HG02678 (cell line): ENCODE data around the gene SDF2.
"Not testable (repeated sequence)": the region's sequence is repeated elsewhere in the genome, so short reads cannot be mapped to it uniquely, and the experiment has no call there.

ENCODE experiments used
- ATAC-seq: cut with Tn5 transposase; IDR thresholded peaks from one replicate; pipeline ENCODE4 v1.9.1; 2021; ENCODE audit warnings: mild to moderate bottlenecking, moderate library complexity; ENCODE audit not compliant: unreplicated experiment

SDF2 gene

DNA sequence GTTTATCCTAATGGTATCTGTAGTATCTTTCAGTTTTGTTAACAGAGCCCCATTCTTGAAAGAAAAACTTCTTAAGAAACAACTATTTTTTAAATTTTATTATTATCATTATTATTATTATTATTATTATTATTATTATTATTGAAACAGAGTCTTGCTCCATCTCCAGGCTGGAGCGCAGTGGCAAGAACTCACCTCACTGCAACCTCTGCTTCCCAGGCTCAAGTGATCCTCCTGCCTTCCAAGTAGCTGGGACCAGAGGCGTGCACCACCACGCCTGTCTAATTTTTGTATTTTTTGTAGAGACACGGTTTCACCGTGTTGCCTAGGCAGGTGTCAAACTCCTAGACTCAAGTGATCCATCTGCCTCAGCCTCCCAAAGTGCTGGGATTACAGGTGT is 23.7 kb upstream of the SDF2 start:
- ATAC-seq, result no peak

DNA sequence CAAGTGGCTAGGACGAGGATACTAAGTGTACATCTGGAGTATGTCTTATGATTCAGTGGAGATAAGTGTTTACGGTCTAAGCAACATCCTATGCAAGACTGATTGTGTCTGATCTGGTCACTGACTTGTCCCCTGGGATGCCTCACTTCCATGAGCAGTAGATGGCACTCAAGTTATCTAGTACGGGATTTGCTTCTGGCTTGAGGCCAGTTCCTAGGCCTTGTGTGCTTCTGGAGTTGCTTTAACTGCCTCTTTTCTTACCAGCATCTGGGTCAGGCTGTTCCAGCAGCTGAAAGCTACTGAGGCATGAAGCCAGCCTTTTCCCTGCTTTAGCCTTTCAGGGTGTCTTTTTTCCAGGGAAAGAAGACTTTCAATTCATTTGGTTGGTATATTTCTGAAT is 23.3 kb upstream of the SDF2 start:
- ATAC-seq, result no peak

DNA sequence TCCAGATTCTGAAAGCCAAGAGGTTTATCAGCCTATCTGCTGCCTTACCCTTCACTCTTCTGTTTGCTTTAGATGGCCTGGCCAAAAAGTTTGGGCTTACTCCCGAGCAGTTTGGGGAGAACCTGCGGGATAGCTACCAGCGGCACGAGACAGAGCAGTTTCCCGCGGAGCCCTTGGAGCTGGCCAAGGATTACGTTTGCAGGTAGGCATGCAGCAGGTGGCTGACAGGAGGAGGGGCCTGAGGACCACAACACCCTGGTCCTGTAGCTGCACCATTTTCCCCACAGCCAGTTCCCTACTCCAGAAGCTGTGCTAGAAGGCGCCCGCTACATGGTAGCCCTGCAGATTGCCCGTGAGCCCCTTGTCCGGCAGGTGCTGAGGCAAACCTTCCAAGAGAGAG is 20.9 kb upstream of the SDF2 start:
- ATAC-seq, result no peak

DNA sequence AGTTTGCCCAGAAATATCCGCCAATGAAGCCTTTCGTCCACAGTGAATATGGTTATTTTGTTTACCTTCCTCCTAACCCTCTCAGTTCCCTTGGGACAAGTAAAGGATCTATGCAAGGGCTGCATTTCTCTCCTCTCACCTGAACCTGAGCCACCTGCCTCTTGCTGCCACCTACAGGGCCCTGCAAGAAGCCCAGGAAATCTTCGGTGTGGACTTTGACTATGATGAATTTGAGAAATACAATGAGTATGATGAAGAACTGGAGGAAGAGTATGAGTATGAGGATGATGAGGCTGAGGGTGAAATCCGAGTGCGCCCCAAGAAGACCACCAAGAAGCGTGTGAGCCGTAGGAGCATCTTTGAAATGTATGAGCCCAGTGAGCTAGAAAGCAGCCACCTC is 14.3 kb upstream of the SDF2 start:
- ATAC-seq, result no peak

DNA sequence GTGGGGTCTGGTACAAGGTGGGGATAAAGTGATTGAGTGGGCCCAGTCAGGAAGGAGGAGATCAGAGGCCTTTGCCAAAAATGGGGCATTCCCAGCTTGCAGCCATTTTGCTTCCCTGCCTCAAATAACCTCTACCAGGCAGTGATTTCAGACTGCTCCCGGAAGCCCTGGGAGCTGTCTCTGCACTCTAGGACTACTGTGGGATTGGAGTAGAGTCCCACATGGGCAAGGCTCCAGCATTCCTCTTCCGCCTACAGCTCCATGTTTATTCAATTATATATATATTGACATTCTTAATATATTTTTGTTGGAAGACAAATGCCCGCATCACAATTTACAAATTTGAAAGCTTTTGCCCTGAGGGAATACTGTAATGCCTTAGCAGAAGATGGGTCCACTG is 13.8 kb upstream of the SDF2 start:
- ATAC-seq, result no peak

DNA sequence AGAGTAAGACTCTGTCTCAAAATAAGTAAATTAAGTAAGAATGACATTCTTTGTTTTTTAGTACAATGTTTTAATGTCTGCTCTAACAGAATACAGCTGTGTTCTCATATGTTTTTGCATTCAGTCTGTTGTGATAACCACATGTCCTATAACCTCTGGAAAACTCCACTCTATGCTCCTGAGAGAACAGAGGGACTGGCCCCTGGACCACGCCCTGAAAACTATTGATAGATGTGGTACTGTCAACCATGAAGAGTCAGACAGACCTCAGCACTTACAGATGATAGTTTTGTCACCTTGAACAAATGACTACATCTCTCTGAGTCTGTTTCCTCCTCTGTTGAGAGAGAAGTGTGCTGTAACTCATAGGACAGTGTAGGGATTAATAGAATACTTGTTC is 8.2 kb upstream of the SDF2 start:
- ATAC-seq, result no peak

DNA sequence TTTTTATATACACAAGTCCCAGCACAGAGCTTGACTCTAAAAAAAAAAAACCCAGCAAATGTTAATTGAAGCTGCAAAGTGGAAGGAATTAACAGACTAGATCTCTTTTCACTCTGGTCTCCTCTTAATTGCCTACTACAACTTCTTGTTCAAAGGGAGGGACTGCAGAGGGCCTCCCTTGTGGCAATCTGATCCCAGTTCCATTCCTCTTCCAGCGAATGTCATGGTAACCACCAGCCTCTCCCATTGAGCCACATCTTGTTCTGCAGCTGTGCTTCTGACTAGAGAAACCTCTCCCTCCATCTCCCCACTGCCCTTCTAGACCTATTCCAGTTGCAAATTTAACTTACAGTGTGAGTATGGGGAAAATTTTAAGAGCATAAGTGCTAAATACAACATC is 6.2 kb upstream of the SDF2 start:
- ATAC-seq, result no peak

DNA sequence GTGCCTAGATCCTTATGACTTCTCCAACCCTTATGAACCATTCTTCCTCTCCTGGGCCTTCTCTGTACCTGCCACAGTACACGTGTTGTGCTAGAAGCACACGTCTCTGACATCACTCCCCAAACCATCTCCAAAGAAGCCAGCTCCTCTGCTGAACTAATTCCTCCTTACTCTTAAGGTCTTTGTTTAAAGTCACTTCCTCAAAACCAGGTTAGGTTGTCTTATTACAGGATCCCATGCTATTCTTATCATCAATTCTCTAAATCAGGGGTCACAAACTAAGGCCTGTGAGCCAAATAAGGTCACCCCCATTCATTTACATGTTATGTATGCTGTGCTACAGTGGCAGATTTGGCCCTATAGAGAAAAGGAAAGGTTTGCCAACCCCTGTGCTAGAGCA is 4.3 kb upstream of the SDF2 start:
- no peak for ATAC-seq

DNA sequence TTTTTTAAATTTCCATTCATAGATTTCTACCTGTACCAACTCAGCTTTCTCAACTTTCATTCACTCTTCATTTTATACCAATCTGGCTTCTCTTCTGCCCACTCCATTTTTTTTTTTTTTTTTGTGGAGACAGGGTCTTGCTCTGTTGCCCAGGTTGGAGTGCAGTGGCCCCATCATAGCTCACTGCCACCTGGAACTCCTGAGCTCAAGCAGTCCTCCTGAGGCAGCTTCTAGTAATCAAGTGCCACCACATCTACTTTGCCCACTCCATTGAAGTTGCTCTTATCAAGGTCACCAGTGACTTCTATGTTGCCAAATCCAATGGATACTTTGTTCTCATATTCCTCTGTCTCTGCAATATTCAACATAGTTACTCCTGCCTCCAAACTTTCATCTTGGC is 2.0 kb upstream of the SDF2 start:
- no peak for ATAC-seq

DNA sequence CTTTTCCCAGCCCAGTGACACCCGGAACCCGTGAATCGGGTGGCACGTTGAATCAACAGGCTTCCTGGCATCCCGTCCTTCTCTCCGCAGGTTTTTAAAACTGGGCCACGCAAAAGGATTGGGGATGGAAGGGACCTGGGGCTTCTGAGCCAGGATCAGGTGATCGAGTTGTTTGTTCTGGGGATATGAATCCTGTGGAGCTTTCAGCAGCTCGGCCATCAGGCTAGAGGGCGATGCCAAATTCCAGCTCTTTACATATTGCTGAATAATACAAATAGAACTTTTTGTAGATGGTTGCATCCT is 772 bp upstream of the SDF2 start:
- no peak for ATAC-seq

DNA sequence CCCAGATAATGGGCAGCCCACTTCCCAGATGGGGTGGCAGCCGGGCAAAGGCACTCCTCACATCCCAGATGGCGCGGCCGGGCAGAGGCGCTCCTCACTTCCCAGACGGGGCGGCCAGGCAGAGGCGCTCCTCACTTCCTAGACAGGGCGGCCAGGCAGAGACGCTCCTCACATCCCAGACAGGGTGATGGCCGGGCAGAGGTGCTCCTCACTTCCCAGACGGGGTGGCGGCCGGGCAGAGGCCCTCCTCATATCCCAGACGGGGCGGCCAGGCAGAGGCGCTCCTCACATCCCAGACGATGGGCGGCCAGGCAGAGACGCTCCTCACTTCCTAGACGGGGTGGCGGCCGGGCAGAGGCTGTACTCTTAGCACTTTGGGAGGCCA is 2.2 kb downstream of the SDF2 start:
- not testable (repeated sequence) for ATAC-seq

DNA sequence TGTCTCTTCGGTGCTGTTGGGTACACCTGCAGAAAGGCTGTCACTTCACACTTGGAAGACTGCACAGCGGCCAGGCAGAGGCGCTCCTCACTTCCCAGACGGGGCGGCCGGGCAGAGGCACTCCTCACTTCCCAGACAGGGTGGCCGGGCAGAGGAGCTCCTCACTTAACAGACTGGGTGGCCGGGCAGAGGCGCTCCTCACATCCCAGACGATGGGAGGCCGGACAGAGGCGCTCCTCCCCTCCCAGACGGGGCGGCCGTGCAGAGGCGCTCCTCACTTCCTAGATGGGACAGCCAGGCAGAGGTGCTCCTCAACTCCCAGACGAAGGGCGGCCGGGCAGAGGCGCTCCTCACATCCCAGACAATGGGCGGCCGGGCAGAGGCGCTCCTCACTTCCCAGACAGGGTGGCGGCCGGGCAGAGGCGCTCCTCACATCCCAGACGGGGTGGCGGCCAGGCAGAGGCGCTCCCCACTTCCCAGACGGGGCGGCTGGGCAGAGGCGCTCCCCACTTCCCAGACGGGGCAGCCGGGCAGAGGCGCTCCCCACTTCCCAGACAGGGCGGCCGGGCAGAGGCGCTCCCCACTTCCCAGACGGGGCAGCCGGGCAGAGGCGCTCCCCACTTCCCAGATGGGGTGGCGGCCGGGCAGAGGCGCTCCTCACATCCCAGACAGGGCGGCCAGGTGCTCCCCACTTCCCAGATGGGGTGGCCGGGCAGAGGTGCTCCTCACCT is 2.8 kb downstream of the SDF2 start:
- not testable (repeated sequence) for ATAC-seq

DNA sequence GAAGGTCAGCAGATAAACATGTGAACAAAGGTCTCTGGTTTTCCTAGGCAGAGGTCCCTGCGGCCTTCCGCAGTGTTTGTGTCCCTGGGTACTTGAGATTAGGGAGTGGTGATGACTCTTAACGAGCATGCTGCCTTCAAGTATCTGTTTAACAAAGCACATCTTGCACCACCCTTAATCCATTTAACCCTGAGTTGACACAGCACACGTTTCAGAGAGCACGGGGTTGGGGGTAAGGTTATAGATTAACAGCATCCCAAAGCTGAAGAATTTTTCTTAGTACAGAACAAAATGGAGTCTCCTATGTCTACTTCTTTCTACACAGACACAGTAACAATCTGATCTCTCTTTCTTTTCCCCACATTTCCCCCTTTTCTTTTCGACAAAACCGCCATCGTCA is 3.4 kb downstream of the SDF2 start:
- not testable (repeated sequence) for ATAC-seq

DNA sequence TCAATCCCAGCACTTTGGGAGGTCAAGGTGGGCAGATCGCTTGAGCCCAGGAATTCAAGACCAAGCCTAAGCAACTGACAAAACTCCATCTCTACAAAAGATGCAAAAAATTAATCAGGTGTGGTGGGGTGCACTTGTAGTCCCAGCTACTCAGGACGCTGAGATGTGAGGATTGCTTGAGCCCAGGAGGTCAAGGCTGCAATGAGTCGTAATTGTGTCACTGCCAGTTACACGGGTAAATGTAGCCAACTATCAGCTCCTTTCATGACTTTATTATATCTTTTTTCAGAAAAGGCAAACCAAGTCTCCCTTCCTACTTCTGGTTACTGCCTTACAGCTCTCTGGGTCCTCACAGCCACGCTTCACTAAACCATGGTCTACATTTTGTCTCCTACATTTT is 4.0 kb downstream of the SDF2 start:
- ATAC-seq, result no peak

DNA sequence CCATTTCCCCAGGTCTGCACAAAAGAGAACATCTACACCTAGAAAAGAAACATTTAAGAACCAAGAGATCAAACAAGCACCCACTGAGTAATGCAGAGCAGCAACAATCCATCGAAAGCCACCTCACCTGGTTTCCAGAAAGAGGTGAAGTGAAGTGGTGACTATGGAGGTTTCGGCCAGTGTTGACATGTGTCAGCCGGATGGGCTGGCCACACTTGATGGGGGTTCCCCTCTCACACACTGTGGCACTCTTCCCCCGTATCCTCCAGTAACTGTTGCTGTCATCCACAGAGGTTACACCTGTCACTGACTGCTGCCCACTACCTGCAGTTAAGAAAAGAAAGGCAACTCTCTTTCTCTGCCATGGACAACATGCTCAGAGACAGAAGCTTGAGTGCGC is 6.5 kb downstream of the SDF2 start:
- no peak for ATAC-seq

DNA sequence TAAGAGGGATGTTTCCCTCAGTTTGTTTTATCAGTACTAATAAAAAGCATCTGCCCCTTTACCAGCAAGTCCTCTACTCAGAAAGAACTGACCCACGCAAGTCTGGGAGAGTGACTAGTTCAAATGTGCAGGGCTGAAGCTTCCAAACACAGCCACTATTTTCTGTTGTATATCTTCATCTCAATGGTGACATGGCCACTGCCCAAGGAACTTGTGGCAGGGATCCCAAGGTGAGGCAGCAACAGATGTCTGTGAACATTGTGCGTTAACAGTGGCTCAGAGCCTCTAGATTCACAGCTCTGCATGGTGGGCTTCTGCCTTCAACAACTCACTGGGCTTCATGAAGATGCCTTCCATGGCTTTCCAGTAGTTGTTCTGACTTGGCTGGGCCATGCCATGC is 13.0 kb downstream of the SDF2 start:
- no peak for ATAC-seq

DNA sequence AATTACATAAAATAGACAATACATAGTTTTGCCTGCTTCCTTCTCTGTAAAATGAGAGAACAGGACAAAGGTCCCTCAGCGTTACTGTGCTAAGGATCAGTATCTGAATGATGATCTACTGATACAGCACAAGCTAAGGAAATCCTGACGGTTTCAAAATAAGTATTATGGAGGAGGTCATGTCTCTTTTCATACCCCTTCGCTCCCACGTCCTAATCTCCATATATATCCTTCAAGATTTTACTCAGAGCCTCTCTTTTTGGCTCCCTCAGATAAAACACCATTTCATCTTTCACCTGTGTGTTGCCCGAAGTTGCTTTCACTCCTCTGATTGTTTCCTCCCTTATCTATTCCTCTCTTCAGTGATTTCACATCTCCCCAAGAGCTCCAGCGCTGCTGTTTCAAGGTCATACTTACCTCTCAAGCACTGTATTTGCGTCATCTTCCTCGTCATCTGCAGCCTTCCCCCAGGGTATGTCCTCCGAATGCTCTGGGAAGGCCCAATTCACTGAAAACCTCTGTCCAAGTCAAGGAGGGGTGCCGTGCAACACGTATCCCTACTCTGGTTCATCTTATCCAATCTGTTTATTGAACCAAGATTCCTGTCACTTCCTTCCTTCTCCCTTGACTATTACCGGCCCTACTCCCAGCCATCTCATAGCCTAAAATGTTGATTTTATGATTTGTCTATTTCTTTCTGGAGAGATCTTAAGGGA is 15.5 kb downstream of the SDF2 start:
- ATAC-seq, result no peak

DNA sequence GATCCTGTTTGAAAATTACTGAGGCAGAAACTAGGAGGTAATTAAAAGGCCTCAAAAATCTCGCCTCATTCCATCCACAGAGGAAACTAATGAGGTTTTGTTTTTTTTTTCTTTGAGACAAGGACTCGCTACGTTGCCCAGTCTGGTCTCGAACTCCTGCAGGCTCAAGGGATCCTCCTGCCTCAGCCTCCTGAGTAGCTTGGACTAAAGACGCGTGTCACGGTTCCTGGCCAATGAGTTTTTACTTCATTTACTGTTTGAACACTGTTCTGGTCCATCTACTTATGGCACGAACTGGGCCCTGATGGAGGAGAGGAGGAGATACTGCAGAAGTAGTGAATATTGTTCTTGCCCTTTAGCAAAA is 16.1 kb downstream of the SDF2 start:
- ATAC-seq, result no peak

DNA sequence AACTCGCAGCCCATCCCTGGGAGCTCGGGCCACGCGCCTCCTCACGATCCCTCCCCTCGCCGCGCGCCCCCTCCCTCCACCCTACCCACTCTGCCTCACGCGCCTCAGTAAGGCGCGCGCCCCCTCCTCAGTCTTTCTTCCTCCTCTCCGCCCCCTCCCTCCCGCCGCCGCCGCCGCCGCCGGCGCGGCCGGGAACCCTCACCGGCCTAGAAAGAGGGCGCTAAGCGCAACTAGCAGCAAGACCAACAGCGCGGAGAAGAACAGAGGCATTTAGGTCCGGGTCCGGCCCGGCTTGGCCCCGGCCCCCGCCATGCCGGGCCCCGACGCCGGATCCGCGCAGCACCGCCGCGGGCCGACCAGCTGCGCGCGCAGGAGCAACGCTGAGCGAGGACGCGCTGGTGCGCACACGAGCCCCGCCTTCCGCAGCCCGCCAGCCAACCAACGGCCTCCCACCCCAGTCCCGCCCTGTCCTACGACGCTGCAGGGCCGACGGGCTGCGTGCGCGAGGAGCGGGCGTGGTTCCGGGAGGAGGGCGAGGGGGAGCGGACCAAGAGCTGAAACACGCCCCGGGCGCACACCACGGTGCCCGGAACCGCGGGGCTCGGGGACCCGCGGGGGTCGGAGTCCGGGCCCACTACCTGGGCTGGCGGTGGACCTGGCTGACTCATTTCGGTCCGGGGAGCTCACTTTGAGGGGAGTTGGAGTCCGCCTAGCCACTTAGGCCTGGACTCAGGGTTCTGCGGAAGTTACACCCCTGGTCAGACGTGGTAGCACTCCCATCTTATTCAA is 16.7 kb downstream of the SDF2 start, which contains the start of gene BLTP2:
BLTP2 (minus strand) TSS at position 372 of the 789 bp plus-strand sequence; CDS start at position 270, 102 bp downstream.
- ATAC-seq, result peak; percentile 93

DNA sequence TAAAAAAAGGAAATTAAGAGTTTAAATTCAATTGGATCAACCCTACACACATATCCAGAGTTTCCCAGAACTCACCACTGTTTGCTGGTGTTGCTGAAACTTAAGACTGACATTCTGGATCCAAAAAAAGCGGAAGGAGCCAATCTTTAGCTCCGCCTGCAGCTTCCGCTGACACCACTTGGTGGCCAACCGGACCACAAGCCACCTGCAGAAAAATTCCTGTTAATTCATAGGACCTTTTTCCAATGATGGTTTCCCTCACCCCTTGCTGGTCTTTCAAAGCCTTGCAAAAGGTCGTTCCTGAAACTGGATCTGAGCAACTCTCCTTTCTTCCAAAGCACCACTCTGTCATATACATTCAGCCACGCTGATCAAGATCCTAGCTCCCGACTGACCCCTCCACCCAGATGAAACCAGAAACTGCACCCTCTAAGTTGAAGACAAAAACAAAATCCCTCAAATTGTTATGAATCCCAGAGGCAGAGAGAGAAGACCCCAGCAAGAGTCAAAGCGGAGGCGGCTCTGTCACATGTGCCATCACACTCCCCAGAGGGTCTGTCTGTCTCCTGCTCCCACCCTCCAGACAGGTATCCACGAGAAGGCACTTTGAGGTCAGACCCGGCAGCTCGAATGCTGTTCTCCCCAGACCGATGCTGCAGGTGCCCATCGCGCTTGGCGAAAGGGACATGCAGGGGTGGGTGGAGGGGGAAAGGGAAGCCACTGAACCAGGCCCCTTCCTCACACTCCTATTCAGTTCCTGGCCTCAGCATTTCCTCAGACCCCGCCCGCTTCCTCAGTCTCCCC is 17.5 kb downstream of the SDF2 start:
- peak; percentile 7 for ATAC-seq

DNA sequence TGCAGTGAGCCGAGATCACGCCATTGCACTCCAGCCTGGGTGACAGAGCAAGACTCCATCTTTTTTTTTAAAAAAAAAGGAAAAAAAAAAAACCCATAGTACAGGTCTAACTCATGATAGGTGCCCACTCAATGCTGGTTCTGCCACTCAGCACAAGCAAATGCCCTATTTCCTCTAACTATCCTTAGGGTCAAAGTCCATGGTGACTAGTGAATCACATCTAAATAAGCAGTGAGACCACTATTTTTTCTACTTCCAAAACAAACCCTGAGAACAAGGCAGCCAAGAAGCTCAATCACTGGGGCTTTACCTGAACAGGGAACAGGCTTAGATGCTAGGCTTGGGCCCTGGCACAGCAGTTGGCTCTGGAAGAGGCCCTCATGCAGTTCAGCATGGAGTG is 20.1 kb downstream of the SDF2 start:
- ATAC-seq, result no peak
